Measurements from ENCODE around the gene CD300E.
"Not testable (repeated sequence)": the region's sequence is repeated elsewhere in the genome, so short reads cannot be mapped to it uniquely, and the experiment has no call there.

The CD300E gene

GRCh38 chr17:74636541-74637085 is 13.1 kb upstream of the CD300E start:
- DNase-seq (ENCODE audit: low read depth in 2 of 2, low spot score in 1 of 2), result not testable (repeated sequence)

- DNase-seq (ENCODE audit: low read depth in 2 of 2, low spot score in 1 of 2), result no peak
These were observed 11.9 kb upstream of the CD300E start for GRCh38 chr17:74635418-74635817.

- DNase-seq (ENCODE audit: low read depth in 2 of 2, low spot score in 1 of 2), result no peak
These were observed 9.8 kb upstream of the CD300E start for GRCh38 chr17:74633326-74633725.

GRCh38 chr17:74632617-74633016 is 9.1 kb upstream of the CD300E start:
- no peak for DNase-seq (ENCODE audit: low read depth in 2 of 2, low spot score in 1 of 2)

- DNase-seq (ENCODE audit: low read depth in 2 of 2, low spot score in 1 of 2), result no peak
These were observed 8.2 kb upstream of the CD300E start for GRCh38 chr17:74631468-74632450.

GRCh38 chr17:74630251-74630650 is 6.7 kb upstream of the CD300E start:
- DNase-seq (ENCODE audit: low read depth in 2 of 2, low spot score in 1 of 2), result not testable (repeated sequence)

GRCh38 chr17:74625661-74626060 is 2.1 kb upstream of the CD300E start:
- DNase-seq (ENCODE audit: low read depth in 2 of 2, low spot score in 1 of 2), result no peak

GRCh38 chr17:74624131-74624530 is 593 bp upstream of the CD300E start:
- no peak for DNase-seq (ENCODE audit: low read depth in 2 of 2, low spot score in 1 of 2)

- DNase-seq (ENCODE audit: low read depth in 2 of 2, low spot score in 1 of 2), result no peak
These were observed 4.4 kb downstream of the CD300E start for GRCh38 chr17:74619077-74619673.

GRCh38 chr17:74618451-74618850 is 5.1 kb downstream of the CD300E start:
- no peak for DNase-seq (ENCODE audit: low read depth in 2 of 2, low spot score in 1 of 2)

GRCh38 chr17:74616696-74617095 is 6.8 kb downstream of the CD300E start:
- no peak for DNase-seq (ENCODE audit: low read depth in 2 of 2, low spot score in 1 of 2)

GRCh38 chr17:74612046-74612445 is 11.5 kb downstream of the CD300E start:
- no peak for DNase-seq (ENCODE audit: low read depth in 2 of 2, low spot score in 1 of 2)

- DNase-seq (ENCODE audit: low read depth in 2 of 2, low spot score in 1 of 2), result no peak
These were observed 13.4 kb downstream of the CD300E start for GRCh38 chr17:74610108-74610507.

- no peak for DNase-seq (ENCODE audit: low read depth in 2 of 2, low spot score in 1 of 2)
These were observed 15.0 kb downstream of the CD300E start for GRCh38 chr17:74608511-74608910.

GRCh38 chr17:74607221-74607620 is 16.3 kb downstream of the CD300E start:
- no peak for DNase-seq (ENCODE audit: low read depth in 2 of 2, low spot score in 1 of 2)

GRCh38 chr17:74606050-74606449 is 17.5 kb downstream of the CD300E start:
- DNase-seq (ENCODE audit: low read depth in 2 of 2, low spot score in 1 of 2), result no peak

GRCh38 chr17:74605361-74605760 is 18.2 kb downstream of the CD300E start:
- no peak for DNase-seq (ENCODE audit: low read depth in 2 of 2, low spot score in 1 of 2)

- no peak for DNase-seq (ENCODE audit: low read depth in 2 of 2, low spot score in 1 of 2)
These were observed 18.8 kb downstream of the CD300E start for GRCh38 chr17:74604761-74605160.

- no peak for DNase-seq (ENCODE audit: low read depth in 2 of 2, low spot score in 1 of 2)
These were observed 19.3 kb downstream of the CD300E start for GRCh38 chr17:74604200-74604599.

GRCh38 chr17:74603746-74604145 is 19.8 kb downstream of the CD300E start:
- no peak for DNase-seq (ENCODE audit: low read depth in 2 of 2, low spot score in 1 of 2)

- no peak for DNase-seq (ENCODE audit: low read depth in 2 of 2, low spot score in 1 of 2)
These were observed 20.4 kb downstream of the CD300E start for GRCh38 chr17:74603037-74603635.
